Fibroblast of upper back skin (primary cell): ENCODE results near the gene UBE2L3.
"Not testable (repeated sequence)": the region's sequence is repeated elsewhere in the genome, so short reads cannot be mapped to it uniquely, and the experiment has no call there.

Experiments
- DNase-seq: peaks from one replicate; pipeline ENCODE4 v3.0.0-alpha.2; 2013

UBE2L3 gene

DNA sequence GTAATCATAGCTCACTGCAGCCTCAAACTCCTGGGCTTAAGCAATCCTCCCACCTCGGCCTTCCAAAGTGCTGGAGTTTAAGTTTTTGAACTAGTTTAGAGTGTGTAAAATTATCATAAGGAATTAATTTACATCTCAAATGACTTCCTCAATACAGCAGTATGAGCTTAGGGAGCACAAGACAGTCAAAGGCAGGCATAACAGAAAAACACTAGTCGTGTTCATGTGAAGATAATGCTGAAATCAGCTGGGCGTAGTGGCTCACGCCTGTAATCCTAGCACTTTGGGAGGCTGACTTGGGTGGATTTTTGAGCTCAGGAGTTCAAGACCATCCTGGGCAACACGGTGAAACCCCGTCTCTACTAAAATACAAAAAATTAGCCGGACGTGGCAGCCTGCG is 36.5 kb downstream of the UBE2L3 start:
- DNase-seq, result no peak

DNA sequence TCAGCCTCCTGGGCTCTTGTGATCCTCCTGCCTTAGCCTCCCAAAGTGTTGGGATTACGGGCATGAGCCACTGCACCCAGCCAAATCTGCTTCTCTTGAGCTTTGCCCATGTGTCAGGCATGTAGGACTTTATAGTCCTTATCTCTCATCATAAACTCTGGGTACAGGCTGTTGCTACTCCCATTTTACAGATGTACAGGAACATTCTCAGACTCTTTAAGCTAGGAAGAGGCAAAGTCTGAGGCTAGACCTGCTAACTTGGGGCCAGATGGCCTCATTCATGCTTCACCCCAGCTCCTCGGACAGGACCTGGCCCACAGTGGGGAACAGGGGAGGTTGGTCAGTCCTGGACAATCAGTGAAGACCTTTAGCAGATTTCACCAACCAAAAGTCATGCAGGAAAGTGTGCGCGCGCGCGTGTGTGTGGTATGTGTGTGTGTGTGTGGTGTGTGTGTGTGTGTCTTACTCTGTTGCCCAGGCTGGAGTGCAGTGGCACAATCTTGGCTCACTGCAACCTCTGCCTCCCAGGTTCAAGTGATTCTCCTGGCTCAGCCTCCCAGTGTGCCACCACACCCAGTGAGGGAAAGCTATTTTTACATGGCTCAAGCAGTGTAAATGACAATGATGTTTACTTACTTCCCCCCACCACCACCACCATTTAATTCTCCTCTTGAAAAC is 38.5 kb downstream of the UBE2L3 start:
- no peak for DNase-seq

DNA sequence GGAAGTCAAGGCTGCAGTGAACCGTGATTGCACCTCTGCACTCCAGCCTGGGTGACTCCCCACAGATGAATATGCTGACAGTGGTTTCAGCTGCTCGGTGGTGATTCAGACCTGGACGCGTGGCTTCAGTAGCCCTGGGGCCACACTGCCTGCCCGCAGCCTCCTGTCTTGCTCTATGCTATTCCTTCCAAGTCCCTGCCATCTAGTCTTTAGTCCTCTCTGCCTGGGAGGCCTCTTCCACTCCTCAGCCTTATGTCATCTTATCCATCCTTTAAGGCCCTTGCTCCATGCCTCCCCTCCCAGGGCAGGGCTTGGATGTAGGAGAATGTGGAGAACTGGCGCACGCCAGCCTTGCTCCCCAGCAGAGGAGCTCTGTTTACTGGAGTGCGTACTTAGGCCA is 39.3 kb downstream of the UBE2L3 start:
- no peak for DNase-seq

DNA sequence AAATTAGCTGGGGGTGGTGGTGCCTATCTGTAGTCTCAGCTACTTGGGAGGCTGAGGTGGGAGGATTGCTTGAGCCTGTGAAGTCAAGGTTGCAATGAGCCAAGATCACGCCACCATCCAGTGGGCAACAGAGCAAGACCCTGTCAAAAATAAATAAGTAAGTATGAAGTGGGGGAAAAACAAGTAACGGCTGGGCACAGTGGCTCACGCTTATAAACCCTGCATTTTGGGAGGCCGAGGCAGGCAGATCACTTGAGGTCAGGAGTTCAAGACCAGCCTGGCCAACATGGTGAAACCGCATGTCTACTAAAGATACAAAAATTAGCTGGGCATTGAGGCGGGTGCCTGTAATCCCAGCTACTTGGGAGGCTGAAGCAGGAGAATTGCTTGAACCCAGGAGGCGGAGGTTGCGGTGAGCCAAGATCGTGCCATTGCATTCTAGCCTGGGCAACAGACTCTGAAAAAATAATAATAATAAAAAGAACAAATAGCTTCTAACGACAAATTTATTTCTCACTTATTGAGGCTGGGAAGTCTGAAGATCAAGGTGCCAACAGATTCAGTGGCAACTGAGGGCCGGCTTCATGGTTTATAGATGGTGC is 42.1 kb downstream of the UBE2L3 start:
- DNase-seq, result not testable (repeated sequence)

GRCh38 chr22:21611210-21611977 is 43.9 kb downstream of the UBE2L3 start:
- no peak for DNase-seq

- no peak for DNase-seq
Observed at GRCh38 chr22:21612858-21613257, 45.3 kb downstream of the UBE2L3 start.

GRCh38 chr22:21613553-21614233 is 46.2 kb downstream of the UBE2L3 start:
- no peak for DNase-seq

DNA sequence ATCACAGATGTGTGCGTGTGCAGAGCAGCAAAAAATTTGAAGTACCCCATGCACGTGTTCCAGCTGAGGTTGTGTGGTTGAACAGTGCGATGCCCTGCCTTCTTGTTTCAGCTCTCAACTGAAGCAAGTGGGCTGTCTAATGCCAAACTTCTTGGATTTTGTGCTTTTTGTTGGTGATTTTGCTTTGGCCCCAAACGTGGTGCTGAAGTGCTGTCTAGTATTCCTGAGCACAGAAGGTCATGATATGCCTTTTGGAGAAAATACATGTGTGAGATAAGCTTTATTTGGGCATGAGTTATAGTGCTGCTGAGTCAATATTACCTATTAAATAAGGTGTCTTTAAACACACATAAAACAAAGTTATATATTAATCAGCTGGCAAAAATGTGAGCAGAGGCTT is 48.2 kb downstream of the UBE2L3 start:
- DNase-seq, result no peak

DNA sequence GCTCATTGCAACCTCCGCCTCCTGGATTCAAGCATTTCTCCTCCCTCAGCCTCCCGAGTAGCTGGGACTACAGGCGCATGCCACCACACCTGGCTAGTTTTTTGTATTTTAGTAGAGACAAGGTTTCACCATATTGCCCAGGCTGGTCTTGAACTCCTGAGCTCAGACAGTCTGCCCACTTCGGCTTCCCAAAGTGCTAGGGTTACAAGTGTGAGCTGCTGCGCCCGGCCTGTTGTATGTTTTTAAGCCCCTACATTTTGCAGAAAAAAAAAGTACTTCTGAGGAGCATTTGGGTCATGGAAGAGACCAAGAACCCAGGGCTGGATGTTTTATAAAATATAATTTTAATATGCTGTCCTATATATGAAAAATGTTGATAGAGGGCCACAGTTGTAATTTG is 49.8 kb downstream of the UBE2L3 start:
- not testable (repeated sequence) for DNase-seq

DNA sequence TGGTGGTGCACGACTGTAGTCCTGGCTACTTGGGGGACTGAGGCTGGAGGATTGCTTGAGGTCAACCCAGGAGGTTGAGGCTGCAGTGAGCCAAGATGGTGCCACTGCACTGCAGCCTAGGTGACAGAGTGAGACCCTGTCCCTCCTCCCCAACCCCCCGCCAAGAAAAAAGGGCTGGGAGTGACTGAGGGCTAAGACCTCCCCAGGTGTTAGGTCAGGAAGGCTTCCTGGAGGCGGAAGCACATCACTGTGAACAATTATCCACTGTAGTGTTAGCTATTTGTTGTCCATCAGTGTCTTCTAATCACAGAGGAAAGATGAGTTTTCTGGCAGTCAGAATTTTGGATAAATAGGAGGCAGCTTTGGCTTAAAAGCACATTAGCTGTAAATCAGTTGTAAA is 53.5 kb downstream of the UBE2L3 start:
- DNase-seq, result no peak

- no peak for DNase-seq
Observed at GRCh38 chr22:21622011-21622918, 54.8 kb downstream of the UBE2L3 start.

DNA sequence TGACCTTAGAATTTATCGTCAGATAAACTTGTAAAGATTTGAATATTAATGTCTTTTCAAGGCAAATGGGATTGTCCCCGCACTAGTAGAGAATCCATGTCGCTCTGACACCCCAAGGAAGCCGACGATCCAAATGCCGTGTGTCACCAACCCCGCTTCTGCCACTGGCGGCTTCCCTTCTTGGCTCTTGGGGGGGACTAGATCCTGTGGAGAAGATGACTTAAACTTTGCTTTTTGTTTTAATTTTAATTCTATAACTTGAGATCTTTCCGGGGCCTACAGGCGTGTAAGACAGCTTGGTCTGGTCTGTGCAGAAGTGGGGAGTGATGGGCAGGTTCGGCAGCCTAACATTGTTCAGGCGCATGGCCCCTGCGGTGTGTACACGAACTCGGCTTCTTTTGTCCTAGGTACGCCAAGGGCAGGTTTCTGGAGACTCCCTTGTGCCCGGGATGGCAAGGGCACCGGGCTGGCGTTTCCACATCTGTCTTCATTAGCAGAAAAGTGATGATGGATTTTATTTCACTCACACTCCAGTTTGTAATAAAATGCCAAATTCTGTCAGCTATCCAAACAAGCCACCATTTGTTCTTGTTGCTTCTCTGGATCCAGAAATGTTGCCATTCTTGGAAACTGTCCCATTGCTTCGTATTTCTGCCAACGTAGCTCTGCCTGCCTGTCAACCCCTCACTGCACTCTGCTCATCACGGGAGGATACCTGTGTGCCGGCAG is 55.6 kb downstream of the UBE2L3 start:
- DNase-seq, result no peak

DNA sequence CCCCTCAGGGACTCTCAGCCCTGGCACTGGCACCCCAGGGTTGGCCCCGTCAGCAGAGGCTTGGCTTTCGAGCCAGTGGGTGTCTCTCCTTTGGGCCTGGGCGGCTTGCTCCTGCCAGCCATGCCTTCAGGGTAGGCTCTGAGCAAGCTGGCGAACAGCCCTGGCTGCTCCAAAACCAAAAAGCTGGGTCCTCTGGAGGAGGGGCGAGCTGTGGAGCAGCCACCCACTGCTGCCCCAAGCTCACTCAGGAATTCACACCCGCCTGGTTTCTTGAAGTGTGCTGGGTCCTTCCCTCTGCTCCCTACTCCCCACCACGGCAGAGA is 56.1 kb downstream of the UBE2L3 start:
- DNase-seq, result no peak

- no peak for DNase-seq
Observed at GRCh38 chr22:21624120-21624879, 56.8 kb downstream of the UBE2L3 start.

- DNase-seq, result no peak
Observed at GRCh38 chr22:21624880-21625791, 57.6 kb downstream of the UBE2L3 start.

DNA sequence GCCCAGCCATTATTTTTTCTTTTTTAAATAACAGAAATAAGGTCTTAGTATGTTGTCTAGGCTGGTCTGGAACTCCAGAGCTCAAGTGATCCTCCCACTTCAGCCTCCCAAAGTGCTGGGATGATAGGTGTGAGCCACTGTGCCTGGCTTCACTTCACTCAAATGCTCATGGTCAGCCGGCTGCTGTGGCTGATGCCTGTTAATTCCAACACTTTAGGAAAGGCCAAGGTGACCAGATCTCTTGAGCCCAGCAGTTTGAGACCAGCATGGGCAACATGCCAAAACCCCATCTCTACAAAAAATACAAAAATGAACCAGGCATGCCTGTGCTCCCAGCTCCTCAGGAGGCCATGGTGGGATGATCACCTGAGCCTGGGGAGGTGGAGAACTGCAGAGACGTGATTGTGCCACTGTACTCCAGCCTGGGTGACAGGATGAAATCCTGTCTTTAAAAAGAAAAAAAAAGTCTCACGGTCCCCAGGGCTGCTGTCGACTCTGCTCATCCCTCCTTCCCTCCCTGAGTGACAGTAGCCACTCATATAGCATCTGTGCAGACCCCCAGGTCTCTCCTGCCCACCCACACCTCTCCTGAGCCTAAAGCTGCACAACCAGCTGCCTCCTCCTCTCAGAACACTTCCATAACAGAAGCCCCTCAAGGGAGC is 58.7 kb downstream of the UBE2L3 start:
- DNase-seq, result no peak

DNA sequence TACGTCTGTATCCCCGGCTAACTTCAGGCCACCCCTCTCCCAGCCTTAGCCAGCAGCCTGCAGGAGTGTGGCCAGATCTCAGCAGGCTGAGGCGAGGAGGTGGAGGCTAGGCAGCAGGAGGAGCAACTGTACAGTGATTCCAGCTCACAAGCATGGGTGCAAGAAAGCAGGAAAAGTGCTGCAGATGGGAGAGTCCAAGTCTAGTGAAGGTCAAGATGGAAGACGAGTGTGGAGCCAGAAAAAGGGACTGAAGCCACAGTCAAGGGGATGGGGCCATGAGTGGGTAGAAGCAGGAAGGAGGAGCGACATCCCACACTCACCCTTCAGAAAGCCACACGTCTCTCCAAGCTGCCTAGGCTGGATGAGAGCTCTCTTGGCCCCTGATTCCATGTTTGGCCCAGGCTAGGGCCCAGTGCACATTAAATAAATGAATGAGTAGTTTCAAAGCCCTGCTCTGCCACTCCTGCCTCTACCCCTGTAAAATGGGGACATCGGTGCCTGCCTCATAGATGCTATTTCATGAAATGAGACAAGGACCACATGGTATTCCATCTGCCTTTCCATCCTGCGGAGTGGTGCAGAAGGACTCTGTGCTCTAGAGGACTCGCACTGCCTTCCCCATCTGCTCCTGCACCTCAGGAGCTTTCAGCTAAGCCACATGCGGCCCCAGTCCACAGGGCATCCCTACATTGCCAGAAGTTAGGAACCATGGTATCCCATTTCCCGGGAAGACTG is 59.4 kb downstream of the UBE2L3 start:
- DNase-seq, result no peak

GRCh38 chr22:21628386-21629254 is 61.1 kb downstream of the UBE2L3 start:
- no peak for DNase-seq
